ENCODE results near the gene ANKS6.

The ANKS6 gene

GRCh38 chr9:98796364-98797101 is at the start of gene ANKS6:
ANKS6 (minus strand) TSS chr9:98796555; CDS start chr9:98796491, 64 bp downstream.
- peak in 50 of 56 donors; percentile 14 to 88 (median 64) for DNase-seq

- DNase-seq = no peak
Measured at GRCh38 chr9:98846081-98846480, 49.7 kb upstream of the ANKS6 start.

- DNase-seq = no peak
Measured at GRCh38 chr9:98842510-98842909, 46.2 kb upstream of the ANKS6 start.

GRCh38 chr9:98839724-98840123 is 43.4 kb upstream of the ANKS6 start:
- no peak for DNase-seq

GRCh38 chr9:98838868-98839565 is 42.7 kb upstream of the ANKS6 start:
- no peak for DNase-seq

- DNase-seq = peak in 6 of 56 donors; percentile 4 to 18 (median 7)
Measured at GRCh38 chr9:98838155-98838867, 42.0 kb upstream of the ANKS6 start.

GRCh38 chr9:98837516-98837915 is 41.2 kb upstream of the ANKS6 start:
- DNase-seq = no peak

GRCh38 chr9:98836206-98836605 is 39.9 kb upstream of the ANKS6 start:
- no peak for DNase-seq

- peak in 3 of 56 donors; percentile 1 to 7 (median 2) for DNase-seq
Measured at GRCh38 chr9:98834386-98834785, 38.0 kb upstream of the ANKS6 start.

- DNase-seq = no peak
Measured at GRCh38 chr9:98833090-98833956, 37.0 kb upstream of the ANKS6 start.

- no peak for DNase-seq
Measured at GRCh38 chr9:98832768-98833089, 36.4 kb upstream of the ANKS6 start.

- no peak for DNase-seq
Measured at GRCh38 chr9:98831696-98832095, 35.3 kb upstream of the ANKS6 start.

- no peak for DNase-seq
Measured at GRCh38 chr9:98830554-98830953, 34.2 kb upstream of the ANKS6 start.

GRCh38 chr9:98829766-98830165 is 33.4 kb upstream of the ANKS6 start:
- DNase-seq = no peak

- DNase-seq = no peak
Measured at GRCh38 chr9:98826716-98827115, 30.4 kb upstream of the ANKS6 start.

GRCh38 chr9:98825414-98825813 is 29.1 kb upstream of the ANKS6 start:
- DNase-seq = no peak

GRCh38 chr9:98823666-98824334 is 27.4 kb upstream of the ANKS6 start:
- no peak for DNase-seq

GRCh38 chr9:98822661-98823060 is 26.3 kb upstream of the ANKS6 start:
- no peak for DNase-seq

GRCh38 chr9:98821831-98822230 is 25.5 kb upstream of the ANKS6 start:
- DNase-seq = no peak

GRCh38 chr9:98819231-98819630 is 22.9 kb upstream of the ANKS6 start:
- no peak for DNase-seq

GRCh38 chr9:98818764-98819163 is 22.4 kb upstream of the ANKS6 start:
- DNase-seq = no peak
